B cell (primary cell): ENCODE results near the gene ADH1A. TPM values are rescaled to one million over a fixed set of nuclear protein-coding genes. Genes with fewer than 3 reads are reported as not detected.

ENCODE experiments used
- ATAC-seq: fragments of 200-7000 bp; cut with Tn5 transposase; one replicate; pipeline ENCODE4 v1.10.0; 2021; ENCODE audit warnings: low read depth, mild to moderate bottlenecking, moderate number of reproducible peaks, moderate library complexity
- CTCF ChIA-PET: fragments of 350-600 bp; sonication (Branson Sonifier 250); formaldehyde crosslinking; loops from one replicate; lab custom pipeline; 2021; ENCODE audit warnings: antibody characterized with exemption, inconsistent platforms; lab: Charles Lee
- POLR2A ChIA-PET: fragments of 350-600 bp; sonication (Branson Sonifier 250); formaldehyde crosslinking; loops from one replicate; lab custom pipeline; 2021; ENCODE audit warnings: antibody characterized with exemption; lab: Charles Lee
- DNase-seq: peaks from one replicate; pipeline ENCODE4 v3.0.0; 2013
- H2AFZ ChIP-seq: 2 replicates; pipeline ENCODE4 v1.6.1; 2012; ENCODE audit warnings: mild to moderate bottlenecking, low read depth, low read length; ENCODE audit not compliant: insufficient read depth, poor library complexity, severe bottlenecking
- H3K27ac ChIP-seq, 2 donors: 1 replicate in 1 of 2; 2 replicates in 1 of 2; pipeline ENCODE4 v1.5.1; 2012 to 2013; ENCODE audit warnings: low read length in 2 of 2, mild to moderate bottlenecking in 2 of 2, moderate library complexity in 1 of 2
- H3K27me3 ChIP-seq, 4 experiments: fragments of 200-600 bp in 1 of 4; sonication (generic) in 1 of 4; replicated peaks in 1 of 4; 1 replicate in 2 of 4; 2 replicates in 2 of 4; pipeline versions ENCODE4 v1.6.1 to v1.7.0; 2013 to 2016; ENCODE audit warnings: low read length in 3 of 4, mild to moderate bottlenecking in 2 of 4, mixed read lengths in 1 of 4, moderate library complexity in 1 of 4; ENCODE audit not compliant: insufficient read depth in 4 of 4, control insufficient read depth in 3 of 4; ENCODE audit errors: control extremely low read depth in 1 of 4
- H3K36me3 ChIP-seq, 2 experiments: replicated peaks in 1 of 2; 1 replicate in 1 of 2; 2 replicates in 1 of 2; pipeline versions ENCODE4 v1.6.1 to v1.7.1; 2013; ENCODE audit warnings: low read length in 1 of 2; ENCODE audit not compliant: insufficient read depth in 2 of 2, control insufficient read depth in 1 of 2; ENCODE audit errors: control extremely low read depth in 1 of 2, extremely low read depth in 1 of 2
- H3K4me1 ChIP-seq, 2 donors: fragments of 200-600 bp in 1 of 2; sonication (generic) in 1 of 2; 1 replicate in 1 of 2; 2 replicates in 1 of 2; pipeline versions ENCODE4 v1.5.1 to v1.6.1; 2013 to 2017; ENCODE audit warnings: low read length in 2 of 2; ENCODE audit not compliant: control insufficient read depth in 2 of 2, insufficient read depth in 2 of 2
- H3K4me2 ChIP-seq: replicated peaks from 2 replicates; pipeline ENCODE3; 2012; ENCODE audit warnings: mild to moderate bottlenecking, low read depth, low read length; ENCODE audit not compliant: poor library complexity, severe bottlenecking
- H3K4me3 ChIP-seq, 5 experiments: fragments of 200-600 bp in 1 of 5; sonication (generic) in 1 of 5; 1 replicate in 3 of 5; 2 replicates in 2 of 5; pipeline versions ENCODE4 v1.5.1 to v1.7.0; 2011 to 2016; ENCODE audit warnings: low read length in 4 of 5, mild to moderate bottlenecking in 4 of 5, low read depth in 2 of 5, control low read depth in 1 of 5, moderate library complexity in 1 of 5; ENCODE audit not compliant: insufficient read depth in 1 of 5; ENCODE audit errors: control extremely low read depth in 1 of 5, extremely low read depth in 1 of 5
- H3K79me2 ChIP-seq: fragments of 200-600 bp; sonication (generic); one replicate; pipeline ENCODE4 v1.6.0; 2016; ENCODE audit warnings: low read length; ENCODE audit not compliant: control insufficient read depth, insufficient read depth
- H3K9ac ChIP-seq: fragments of 200-600 bp; sonication (generic); 2 replicates; pipeline ENCODE4 v1.6.1; 2017; ENCODE audit warnings: mild to moderate bottlenecking, low read length, moderate library complexity
- H3K9me3 ChIP-seq, 3 donors: one replicate each; pipeline versions ENCODE4 v1.6.1 to v1.7.1; 2013; ENCODE audit warnings: low read length in 2 of 3; ENCODE audit not compliant: control insufficient read depth in 2 of 3, insufficient read depth in 1 of 3; ENCODE audit errors: control extremely low read depth in 1 of 3
- H4K20me1 ChIP-seq: 2 replicates; pipeline ENCODE4 v1.6.0; 2012; ENCODE audit warnings: mild to moderate bottlenecking, low read length; ENCODE audit not compliant: insufficient read depth, control insufficient read depth, poor library complexity, severe bottlenecking
- H3K27ac Mint-ChIP-seq: one replicate; pipeline ENCODE4 v1.8.0; 2021; ENCODE audit warnings: mixed read lengths
- H3K27me3 Mint-ChIP-seq: one replicate; pipeline ENCODE4 v1.8.0; 2021; ENCODE audit warnings: mixed read lengths
- H3K4me1 Mint-ChIP-seq: one replicate; pipeline ENCODE4 v1.8.0; 2021; ENCODE audit warnings: mixed read lengths
- H3K4me3 Mint-ChIP-seq: one replicate; pipeline ENCODE4 v1.8.0; 2021; ENCODE audit warnings: mixed read lengths
- H3K9me3 Mint-ChIP-seq: one replicate; pipeline ENCODE4 v1.8.0; 2022; ENCODE audit warnings: mixed read lengths; ENCODE audit not compliant: insufficient read depth
- CTCF ChIP-seq: fragments of 200-600 bp; IDR thresholded peaks from one replicate; pipeline ENCODE4 v1.8.0; 2022; ENCODE audit warnings: antibody characterized with exemption, mild to moderate bottlenecking
- EZH2 ChIP-seq: IDR thresholded peaks from 2 replicates; pipeline ENCODE4 v1.6.1; 2012; ENCODE audit warnings: borderline replicate concordance, low read depth, mild to moderate bottlenecking, moderate library complexity, low read length; ENCODE audit not compliant: insufficient read depth, poor library complexity, severe bottlenecking
- WGBS: methylation state at CpG from one replicate; pipeline ENCODE4 v1.1.5; 2013; ENCODE audit warnings: missing lambda C conversion rate; ENCODE audit not compliant: insufficient coverage; 5-methylcytosine and 5-hydroxymethylcytosine counted together
- intact Hi-C: fragments of 100-400 bp; cut with micrococcal nuclease; formaldehyde crosslinking; loops from one replicate; pipeline ENCODE4 v1.10.0; 2022
- polyA plus RNA-seq: library from polyadenylated mRNA; depleted of rRNA; stranded (reverse); fragments of >200 nt; gene quantifications from 2 replicates; pipeline ENCODE4 v1.2.3, GENCODE V29; 2012
- total RNA-seq, 2 donors: library from RNA; stranded (reverse); fragments of 120-200 nt in 1 of 2; gene quantifications; 1 replicate in 1 of 2; 2 replicates in 1 of 2; pipeline versions ENCODE4 v1.2.3 to v1.2.4, GENCODE V29; 2013 to 2022

The ADH1A gene
- total and polyA plus RNA-seq, 2 donors (not counting 1 experiment from before 2014, with no cell fraction given): not detected

- 100% methylated on average over 6 of the region's 11 CpGs for WGBS
- Histone ChIP-seq H3K4me1 (no peaks in the 10 kb centered on the region), H2AFZ (no peak overlapping the region), H3K9ac (no peak overlapping the region), H3K9me3 (peaks cover 0 to 11% (median 0%) of the 10 kb centered on the region in 3 donors), H4K20me1 (no peaks in the 10 kb centered on the region), H3K36me3 (no peaks in the 10 kb centered on the region), H3K27ac (no peak overlapping the region), H3K27me3 (no peaks in the 10 kb centered on the region), H3K79me2 (no peaks in the 10 kb centered on the region), H3K4me3 (no peak overlapping the region), H3K4me2 (no peak overlapping the region)
- no peak for ATAC-seq
- Mint-ChIP-seq H3K4me3 (no peak overlapping the region), H3K9me3 (peaks cover 5% of the 10 kb centered on the region), H3K4me1 (no peaks in the 10 kb centered on the region), H3K27ac (no peak overlapping the region), H3K27me3 (no peaks in the 10 kb centered on the region)
- no peak for TF ChIP-seq CTCF
- TF ChIP-seq EZH2: no peak
- ChIA-PET CTCF (interaction anchor here (0.6 kb wide), 1 partner anchor 269 kb away, joined by 3 read pairs; the partner anchor contains the start of gene MTTP), POLR2A (no interaction called here)
- intact Hi-C loops: no loop called here
- DNase-seq: no peak
Measured at GRCh38 chr4:99305638-99306400, 15.0 kb upstream of the ADH1A start.

GRCh38 chr4:99301376-99302164, 10.8 kb upstream of the ADH1A start:
- ChIA-PET CTCF (no interaction called here), POLR2A (no interaction called here)
- WGBS: 91% methylated on average over 6 of the region's 7 CpGs
- no peaks in the 10 kb centered on the region for H4K20me1 ChIP-seq
- H3K9me3 ChIP-seq: peaks cover 0 to 11% (median 0%) of the 10 kb centered on the region in 3 donors
- intact Hi-C loops: no loop called here
- H2AFZ ChIP-seq: no peak overlapping the region
- H3K9ac ChIP-seq: no peak overlapping the region
- no peaks in the 10 kb centered on the region for H3K36me3 ChIP-seq
- no peaks in the 10 kb centered on the region for H3K27me3 ChIP-seq
- H3K27ac Mint-ChIP-seq: no peak overlapping the region
- ATAC-seq (no peak), DNase-seq (no peak)
- H3K27ac ChIP-seq: no peak overlapping the region
- TF ChIP-seq CTCF (no peak), EZH2 (no peak)
- no peaks in the 10 kb centered on the region for H3K4me1 ChIP-seq
- no peaks in the 10 kb centered on the region for H3K27me3 Mint-ChIP-seq
- no peak overlapping the region for H3K4me3 Mint-ChIP-seq
- peaks cover 12% of the 10 kb centered on the region for H3K9me3 Mint-ChIP-seq
- no peak overlapping the region for H3K4me3 ChIP-seq
- no peaks in the 10 kb centered on the region for H3K4me1 Mint-ChIP-seq
- no peaks in the 10 kb centered on the region for H3K79me2 ChIP-seq
- H3K4me2 ChIP-seq: no peak overlapping the region
